Panc1 (cell line): Measurements from ENCODE around the gene RNF212.

Experiments
- POLR2AphosphoS5 ChIP-seq: IDR thresholded peaks from 2 replicates; pipeline ENCODE4 v1.6.1; 2012; ENCODE audit warnings: mild to moderate bottlenecking, low read depth, low read length, moderate library complexity
- SIN3A ChIP-seq: IDR thresholded peaks from 2 replicates; pipeline ENCODE4 v1.6.1; 2012; ENCODE audit warnings: low read depth, mild to moderate bottlenecking, low read length, moderate library complexity, borderline replicate concordance; ENCODE audit not compliant: insufficient read depth
- TF ChIP-seq, protein P1 (sequence below): fragments of 450-650 bp; IDR thresholded peaks from 2 replicates; pipeline ENCODE4 v1.5.1; 2017; ENCODE audit warnings: mild to moderate bottlenecking

DNA sequence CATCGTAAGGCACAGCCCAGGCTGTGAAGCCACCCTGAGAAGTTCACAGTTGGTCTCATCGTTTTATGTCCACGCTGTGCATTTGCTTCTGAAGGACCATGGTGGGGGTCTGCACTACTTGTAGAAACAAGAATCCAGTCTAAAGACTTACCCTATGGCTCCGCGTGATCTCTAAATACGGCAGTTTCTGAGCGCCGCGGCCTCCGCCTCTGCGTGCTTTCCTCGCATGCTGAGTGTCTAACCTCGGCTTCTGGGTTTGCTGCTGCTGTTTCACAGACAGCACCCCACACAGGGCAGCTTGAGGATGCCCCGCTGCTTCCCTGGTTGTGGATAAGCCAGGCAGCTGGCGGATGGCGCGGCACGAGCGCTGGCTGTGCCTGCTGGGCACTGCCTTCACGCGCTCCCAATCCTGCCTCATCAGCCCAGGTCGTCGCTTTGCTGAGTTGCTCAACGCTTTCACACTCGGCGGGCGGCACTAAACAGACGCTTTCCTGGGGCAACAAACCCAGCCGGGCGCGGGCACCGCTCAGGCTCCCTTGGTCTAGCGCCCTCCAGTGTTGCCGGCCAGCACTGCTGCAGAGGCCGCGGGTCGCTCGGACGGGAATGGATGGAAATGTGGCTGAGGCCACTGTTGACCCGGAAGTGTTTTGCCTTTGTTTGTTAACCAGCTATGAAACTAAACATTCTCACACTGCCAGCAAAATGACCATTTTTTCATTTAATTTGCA lies 62.7 kb downstream of the RNF212 start:
- TF ChIP-seq, protein P1, sequence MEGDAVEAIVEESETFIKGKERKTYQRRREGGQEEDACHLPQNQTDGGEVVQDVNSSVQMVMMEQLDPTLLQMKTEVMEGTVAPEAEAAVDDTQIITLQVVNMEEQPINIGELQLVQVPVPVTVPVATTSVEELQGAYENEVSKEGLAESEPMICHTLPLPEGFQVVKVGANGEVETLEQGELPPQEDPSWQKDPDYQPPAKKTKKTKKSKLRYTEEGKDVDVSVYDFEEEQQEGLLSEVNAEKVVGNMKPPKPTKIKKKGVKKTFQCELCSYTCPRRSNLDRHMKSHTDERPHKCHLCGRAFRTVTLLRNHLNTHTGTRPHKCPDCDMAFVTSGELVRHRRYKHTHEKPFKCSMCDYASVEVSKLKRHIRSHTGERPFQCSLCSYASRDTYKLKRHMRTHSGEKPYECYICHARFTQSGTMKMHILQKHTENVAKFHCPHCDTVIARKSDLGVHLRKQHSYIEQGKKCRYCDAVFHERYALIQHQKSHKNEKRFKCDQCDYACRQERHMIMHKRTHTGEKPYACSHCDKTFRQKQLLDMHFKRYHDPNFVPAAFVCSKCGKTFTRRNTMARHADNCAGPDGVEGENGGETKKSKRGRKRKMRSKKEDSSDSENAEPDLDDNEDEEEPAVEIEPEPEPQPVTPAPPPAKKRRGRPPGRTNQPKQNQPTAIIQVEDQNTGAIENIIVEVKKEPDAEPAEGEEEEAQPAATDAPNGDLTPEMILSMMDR: no peak
- TF ChIP-seq POLR2AphosphoS5 (no peak), SIN3A (no peak)
